Lung (tissue), 12 donors: ENCODE data around the gene SLCO2B1. TPM values are rescaled to one million over a fixed set of nuclear protein-coding genes. Genes with fewer than 3 reads are reported as not detected.

Experiments used
- ATAC-seq: fragments of 200-7000 bp; cut with Tn5 transposase; one replicate; pipeline ENCODE4 v1.9.1; 2020; ENCODE audit warnings: moderate number of reproducible peaks; ENCODE audit not compliant: insufficient read depth, low FRiP score
- DNase-seq, 3 donors: peaks; one replicate each; pipeline ENCODE4 v3.0.0-alpha.2; 2013 to 2017
- H3K27ac ChIP-seq, 2 donors: one replicate each; pipeline ENCODE4 v1.5.1; 2013; ENCODE audit warnings: mild to moderate bottlenecking in 2 of 2, moderate library complexity in 2 of 2, control low read depth in 1 of 2, inconsistent platforms in 1 of 2, low read depth in 1 of 2, low read length in 1 of 2
- H3K27me3 ChIP-seq, 3 donors: one replicate each; pipeline ENCODE4 v1.5.1; 2013; ENCODE audit warnings: low read length in 2 of 3; ENCODE audit not compliant: control insufficient read depth in 3 of 3, insufficient read depth in 3 of 3
- H3K36me3 ChIP-seq, 4 donors: one replicate each; pipeline ENCODE4 v1.5.1; 2013; ENCODE audit warnings: low read length in 4 of 4, mild to moderate bottlenecking in 1 of 4, moderate library complexity in 1 of 4; ENCODE audit not compliant: control insufficient read depth in 4 of 4, insufficient read depth in 4 of 4
- H3K4me1 ChIP-seq, 5 donors: one replicate each; pipeline ENCODE4 v1.5.1; 2013; ENCODE audit warnings: low read length in 5 of 5, mild to moderate bottlenecking in 2 of 5, moderate library complexity in 1 of 5; ENCODE audit not compliant: control insufficient read depth in 5 of 5, insufficient read depth in 5 of 5
- H3K4me3 ChIP-seq: one replicate; pipeline ENCODE4 v1.5.1; 2013; ENCODE audit warnings: mild to moderate bottlenecking, control low read depth, moderate library complexity
- H3K9ac ChIP-seq, 2 donors: one replicate each; pipeline ENCODE4 v1.5.1; 2013; ENCODE audit warnings: low read length in 2 of 2, control low read depth in 1 of 2; ENCODE audit not compliant: insufficient read depth in 1 of 2
- H3K9me3 ChIP-seq, 4 donors: one replicate each; pipeline ENCODE4 v1.5.1; 2013; ENCODE audit warnings: low read length in 3 of 4, mild to moderate bottlenecking in 1 of 4, moderate library complexity in 1 of 4; ENCODE audit not compliant: control insufficient read depth in 4 of 4, insufficient read depth in 3 of 4
- WGBS, 2 donors: extraction: QIAGEN DNeasy Blood & Tissue Kit; methylation state at CpG; one replicate each; pipeline ENCODE4 v1.1.7; 2013; 5-methylcytosine and 5-hydroxymethylcytosine counted together
- polyA plus RNA-seq, 2 donors: library from polyadenylated mRNA; stranded (reverse); fragments of 200-250 nt; gene quantifications; one replicate each; pipeline ENCODE4 v1.2.1, GENCODE V29; 2013
- total RNA-seq, 2 donors: library from RNA; depleted of rRNA in 1 of 2; stranded (reverse); fragments of >200 nt in 1 of 2; gene quantifications; one replicate each; pipeline ENCODE4 v1.2.1, GENCODE V29; 2014 to 2021
- TF ChIP-seq, protein P1 (sequence below): IDR thresholded peaks from 2 replicates; pipeline ENCODE4 v1.5.1; 2012; ENCODE audit warnings: mild to moderate bottlenecking; ENCODE audit errors: control extremely low read depth, extremely low read depth
- donor health status: control.
- donor health status: control.
- donor health status: Bipolar disorder and iron deficiency.
- donor health status: healthy.
- donor health status: DM: yes; HTN: yes; CAD: no.

Gene SLCO2B1
- total and polyA plus RNA-seq, 4 donors, result 22.2 to 244 (median 55.2) TPM

DNA sequence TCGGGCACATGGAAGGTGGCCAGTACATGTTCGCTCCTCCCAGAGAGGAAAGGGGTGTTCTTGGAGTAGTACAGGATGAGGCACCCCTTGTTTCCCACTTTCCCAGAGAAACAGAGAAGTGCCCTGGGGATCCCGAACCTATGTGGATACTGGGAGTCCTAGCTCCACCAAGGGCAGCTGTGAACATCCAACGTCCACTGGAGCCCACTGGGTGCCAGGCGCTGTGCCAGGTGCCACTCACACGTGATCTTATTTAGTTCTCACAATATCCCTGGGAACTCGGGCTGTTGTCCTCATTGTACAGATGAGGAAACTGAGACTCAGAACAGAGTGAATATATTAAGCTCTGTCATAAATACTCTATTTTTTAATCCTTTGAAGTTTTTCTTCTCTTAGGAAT, 12.0 kb downstream of the SLCO2B1 start:
- WGBS, 2 donors, result 82 to 84% methylated on average over 7 of the region's 7 CpGs
- Histone ChIP-seq H3K9me3 (peaks cover 0 to 5% (median 1%) of the 10 kb centered on the region in 4 donors), H3K27me3 (no peaks in the 10 kb centered on the region), H3K36me3 (peaks cover 0 to 6% (median 0%) of the 10 kb centered on the region in 4 donors), H3K4me1 (peaks cover 0 to 32% (median 0%) of the 10 kb centered on the region in 5 donors), H3K27ac (no peak overlapping the region), H3K9ac (no peak overlapping the region), H3K4me3 (no peak overlapping the region)
- TF ChIP-seq, protein P1, sequence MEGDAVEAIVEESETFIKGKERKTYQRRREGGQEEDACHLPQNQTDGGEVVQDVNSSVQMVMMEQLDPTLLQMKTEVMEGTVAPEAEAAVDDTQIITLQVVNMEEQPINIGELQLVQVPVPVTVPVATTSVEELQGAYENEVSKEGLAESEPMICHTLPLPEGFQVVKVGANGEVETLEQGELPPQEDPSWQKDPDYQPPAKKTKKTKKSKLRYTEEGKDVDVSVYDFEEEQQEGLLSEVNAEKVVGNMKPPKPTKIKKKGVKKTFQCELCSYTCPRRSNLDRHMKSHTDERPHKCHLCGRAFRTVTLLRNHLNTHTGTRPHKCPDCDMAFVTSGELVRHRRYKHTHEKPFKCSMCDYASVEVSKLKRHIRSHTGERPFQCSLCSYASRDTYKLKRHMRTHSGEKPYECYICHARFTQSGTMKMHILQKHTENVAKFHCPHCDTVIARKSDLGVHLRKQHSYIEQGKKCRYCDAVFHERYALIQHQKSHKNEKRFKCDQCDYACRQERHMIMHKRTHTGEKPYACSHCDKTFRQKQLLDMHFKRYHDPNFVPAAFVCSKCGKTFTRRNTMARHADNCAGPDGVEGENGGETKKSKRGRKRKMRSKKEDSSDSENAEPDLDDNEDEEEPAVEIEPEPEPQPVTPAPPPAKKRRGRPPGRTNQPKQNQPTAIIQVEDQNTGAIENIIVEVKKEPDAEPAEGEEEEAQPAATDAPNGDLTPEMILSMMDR, result no peak
- ATAC-seq, result no peak
- DNase-seq, result no peak

- H3K36me3 ChIP-seq, result peaks cover 0 to 9% (median 0%) of the 10 kb centered on the region in 4 donors
- peaks cover 0 to 5% (median 1%) of the 10 kb centered on the region in 4 donors for H3K9me3 ChIP-seq
- no peak overlapping the region for H3K9ac ChIP-seq
- DNase-seq (peak in 2 of 3 donors; percentile 14 to 35), ATAC-seq (no peak)
- no peaks in the 10 kb centered on the region for H3K27me3 ChIP-seq
- 75 to 86% methylated on average over 25 of the region's 25 CpGs for WGBS, 2 donors
- peaks cover 0 to 27% (median 0%) of the 10 kb centered on the region in 5 donors for H3K4me1 ChIP-seq
- H3K27ac ChIP-seq, result peak overlapping the region in 1 of 2 donors; percentile 26
- TF ChIP-seq, protein P1, result no peak
- no peak overlapping the region for H3K4me3 ChIP-seq
These were observed 13.3 kb downstream of the SLCO2B1 start for GRCh38 chr11:75163921-75164849.

GRCh38 chr11:75165721-75166120, 14.8 kb downstream of the SLCO2B1 start:
- TF ChIP-seq, protein P1, result no peak
- Histone ChIP-seq H3K4me3 (no peak overlapping the region), H3K27me3 (no peaks in the 10 kb centered on the region), H3K27ac (no peak overlapping the region), H3K36me3 (peaks cover 0 to 8% (median 0%) of the 10 kb centered on the region in 4 donors), H3K9me3 (peaks cover 0 to 3% (median 0%) of the 10 kb centered on the region in 4 donors), H3K9ac (no peak overlapping the region), H3K4me1 (peaks cover 0 to 15% (median 0%) of the 10 kb centered on the region in 5 donors)
- DNase-seq (no peak), ATAC-seq (no peak)
- WGBS, 2 donors, result 94 to 97% methylated on average over 11 of the region's 11 CpGs
